PC-3 (cell line): ENCODE results near the gene TEX264.

Experiments used
- EZH2 ChIP-seq: fragments of 300-600 bp; sonication (generic); IDR thresholded peaks from one replicate; pipeline ENCODE4 v1.6.1; 2017; ENCODE audit warnings: antibody characterized with exemption, mild to moderate bottlenecking, low read length; ENCODE audit not compliant: unreplicated experiment
- TF ChIP-seq, protein P1 (sequence below): fragments of 300-600 bp; sonication (generic); conservative IDR thresholded peaks from 2 replicates; pipeline ENCODE4 v1.5.1; 2017; ENCODE audit warnings: antibody characterized with exemption, low read depth, mild to moderate bottlenecking, low read length

GRCh38 chr3:51676102-51676640 is 5.1 kb downstream of the TEX264 start:
- TF ChIP-seq, protein P1, sequence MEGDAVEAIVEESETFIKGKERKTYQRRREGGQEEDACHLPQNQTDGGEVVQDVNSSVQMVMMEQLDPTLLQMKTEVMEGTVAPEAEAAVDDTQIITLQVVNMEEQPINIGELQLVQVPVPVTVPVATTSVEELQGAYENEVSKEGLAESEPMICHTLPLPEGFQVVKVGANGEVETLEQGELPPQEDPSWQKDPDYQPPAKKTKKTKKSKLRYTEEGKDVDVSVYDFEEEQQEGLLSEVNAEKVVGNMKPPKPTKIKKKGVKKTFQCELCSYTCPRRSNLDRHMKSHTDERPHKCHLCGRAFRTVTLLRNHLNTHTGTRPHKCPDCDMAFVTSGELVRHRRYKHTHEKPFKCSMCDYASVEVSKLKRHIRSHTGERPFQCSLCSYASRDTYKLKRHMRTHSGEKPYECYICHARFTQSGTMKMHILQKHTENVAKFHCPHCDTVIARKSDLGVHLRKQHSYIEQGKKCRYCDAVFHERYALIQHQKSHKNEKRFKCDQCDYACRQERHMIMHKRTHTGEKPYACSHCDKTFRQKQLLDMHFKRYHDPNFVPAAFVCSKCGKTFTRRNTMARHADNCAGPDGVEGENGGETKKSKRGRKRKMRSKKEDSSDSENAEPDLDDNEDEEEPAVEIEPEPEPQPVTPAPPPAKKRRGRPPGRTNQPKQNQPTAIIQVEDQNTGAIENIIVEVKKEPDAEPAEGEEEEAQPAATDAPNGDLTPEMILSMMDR: no peak
- TF ChIP-seq EZH2: no peak
